GM12892 (cell line): ENCODE measurements around the gene PTPRU.

Experiments used
- POLR2A ChIP-seq: IDR thresholded peaks from 2 replicates; pipeline ENCODE4 v1.6.1; 2011; ENCODE audit warnings: low read depth, low read length, control low read depth
- POLR2AphosphoS5 ChIP-seq: IDR thresholded peaks from 2 replicates; pipeline ENCODE4 v1.6.1; 2011; ENCODE audit warnings: low read depth, low read length, control low read depth

DNA sequence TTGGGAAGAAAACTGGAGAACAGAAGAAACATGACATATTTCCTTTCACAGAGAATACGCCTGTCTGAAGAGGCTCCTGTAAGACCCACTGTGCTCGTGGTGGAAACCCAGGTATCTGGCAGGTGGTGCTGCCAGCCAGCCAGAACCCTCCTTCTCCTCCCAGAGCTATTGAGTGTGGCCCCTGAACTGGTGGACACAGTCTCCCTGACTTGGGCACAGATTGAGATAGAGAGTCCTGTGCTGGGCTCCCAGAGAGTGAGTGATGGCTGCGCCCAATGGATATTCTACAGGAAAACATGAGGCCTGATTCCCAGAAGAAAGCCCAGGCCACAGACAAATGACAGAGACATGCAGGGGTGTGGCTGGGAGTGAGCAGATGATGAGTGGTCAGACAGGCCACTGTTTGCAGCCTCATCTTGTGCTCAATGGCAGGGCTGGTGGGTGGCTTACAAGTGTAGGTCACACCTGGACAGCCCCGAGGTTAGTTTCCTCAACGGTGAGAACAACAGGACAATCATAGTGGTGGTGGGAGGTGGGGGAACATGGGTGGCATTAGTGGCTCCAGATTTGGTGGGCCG lies 127.9 kb downstream of the PTPRU start:
- TF ChIP-seq POLR2A (no peak), POLR2AphosphoS5 (no peak)
